AG10803 (cell line): Measurements from ENCODE around the gene CEND1.

Experiments used
- DNase-seq: peaks from one replicate; pipeline ENCODE4 v3.0.0; 2010; ENCODE audit warnings: low read depth
- H3K4me3 ChIP-seq: 2 replicates; pipeline ENCODE4 v1.5.1; 2011; ENCODE audit warnings: mild to moderate bottlenecking, low read length, control low read depth
- TF ChIP-seq, protein P1 (sequence below): conservative IDR thresholded peaks from 2 replicates; pipeline ENCODE4 v1.5.1; 2011; ENCODE audit warnings: mild to moderate bottlenecking, low read length, control low read depth, inconsistent platforms

CEND1 gene

DNA sequence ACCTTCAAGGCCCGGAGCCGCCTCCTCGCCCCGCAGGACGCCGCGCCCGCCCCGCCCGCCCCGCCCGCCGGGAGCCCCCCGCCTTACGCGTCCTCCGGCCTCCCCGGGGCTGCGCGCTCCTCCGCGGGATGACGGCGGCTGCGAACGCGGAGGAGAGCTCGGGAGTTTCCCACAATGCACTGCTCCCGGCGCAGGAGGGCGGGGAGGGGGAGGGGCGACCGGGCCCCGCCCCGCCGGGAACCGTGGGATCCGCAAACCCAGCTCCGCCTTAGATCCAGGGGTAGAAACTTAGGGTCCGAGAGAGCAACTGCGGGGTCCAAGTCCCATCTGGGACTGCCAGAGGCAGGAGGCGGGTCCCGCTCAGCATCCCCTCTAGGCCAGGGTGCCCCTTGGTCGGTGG is at the start of gene CEND1:
CEND1 (minus strand) TSS at position 148 of the 400 bp plus-strand sequence. CDS start 1,514 bp downstream, outside the sequence.
- TF ChIP-seq, protein P1, sequence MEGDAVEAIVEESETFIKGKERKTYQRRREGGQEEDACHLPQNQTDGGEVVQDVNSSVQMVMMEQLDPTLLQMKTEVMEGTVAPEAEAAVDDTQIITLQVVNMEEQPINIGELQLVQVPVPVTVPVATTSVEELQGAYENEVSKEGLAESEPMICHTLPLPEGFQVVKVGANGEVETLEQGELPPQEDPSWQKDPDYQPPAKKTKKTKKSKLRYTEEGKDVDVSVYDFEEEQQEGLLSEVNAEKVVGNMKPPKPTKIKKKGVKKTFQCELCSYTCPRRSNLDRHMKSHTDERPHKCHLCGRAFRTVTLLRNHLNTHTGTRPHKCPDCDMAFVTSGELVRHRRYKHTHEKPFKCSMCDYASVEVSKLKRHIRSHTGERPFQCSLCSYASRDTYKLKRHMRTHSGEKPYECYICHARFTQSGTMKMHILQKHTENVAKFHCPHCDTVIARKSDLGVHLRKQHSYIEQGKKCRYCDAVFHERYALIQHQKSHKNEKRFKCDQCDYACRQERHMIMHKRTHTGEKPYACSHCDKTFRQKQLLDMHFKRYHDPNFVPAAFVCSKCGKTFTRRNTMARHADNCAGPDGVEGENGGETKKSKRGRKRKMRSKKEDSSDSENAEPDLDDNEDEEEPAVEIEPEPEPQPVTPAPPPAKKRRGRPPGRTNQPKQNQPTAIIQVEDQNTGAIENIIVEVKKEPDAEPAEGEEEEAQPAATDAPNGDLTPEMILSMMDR: no peak
- H3K4me3 ChIP-seq: peak within 1 kb of the TSS; percentile 34
- DNase-seq: peak; percentile 41

DNA sequence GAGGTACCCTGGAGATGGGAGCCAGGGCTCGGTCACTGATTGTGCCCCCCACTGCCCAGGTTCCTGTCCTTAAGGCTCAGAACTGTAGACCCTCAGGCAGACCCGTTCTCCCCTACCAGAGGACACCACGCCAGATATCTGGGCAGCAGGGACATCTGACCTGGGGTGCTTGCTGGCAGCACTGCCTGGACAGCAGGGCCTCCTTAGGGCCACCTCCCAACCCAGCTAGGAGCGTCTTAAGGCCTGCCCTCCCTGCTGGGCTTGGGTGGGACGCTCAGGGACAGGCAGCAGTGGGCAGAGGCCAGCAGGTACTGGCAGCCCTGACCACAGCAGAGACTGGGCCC is 49.4 kb upstream of the CEND1 start:
- DNase-seq: no peak
- no peak overlapping the region for H3K4me3 ChIP-seq
- TF ChIP-seq, protein P1: no peak

DNA sequence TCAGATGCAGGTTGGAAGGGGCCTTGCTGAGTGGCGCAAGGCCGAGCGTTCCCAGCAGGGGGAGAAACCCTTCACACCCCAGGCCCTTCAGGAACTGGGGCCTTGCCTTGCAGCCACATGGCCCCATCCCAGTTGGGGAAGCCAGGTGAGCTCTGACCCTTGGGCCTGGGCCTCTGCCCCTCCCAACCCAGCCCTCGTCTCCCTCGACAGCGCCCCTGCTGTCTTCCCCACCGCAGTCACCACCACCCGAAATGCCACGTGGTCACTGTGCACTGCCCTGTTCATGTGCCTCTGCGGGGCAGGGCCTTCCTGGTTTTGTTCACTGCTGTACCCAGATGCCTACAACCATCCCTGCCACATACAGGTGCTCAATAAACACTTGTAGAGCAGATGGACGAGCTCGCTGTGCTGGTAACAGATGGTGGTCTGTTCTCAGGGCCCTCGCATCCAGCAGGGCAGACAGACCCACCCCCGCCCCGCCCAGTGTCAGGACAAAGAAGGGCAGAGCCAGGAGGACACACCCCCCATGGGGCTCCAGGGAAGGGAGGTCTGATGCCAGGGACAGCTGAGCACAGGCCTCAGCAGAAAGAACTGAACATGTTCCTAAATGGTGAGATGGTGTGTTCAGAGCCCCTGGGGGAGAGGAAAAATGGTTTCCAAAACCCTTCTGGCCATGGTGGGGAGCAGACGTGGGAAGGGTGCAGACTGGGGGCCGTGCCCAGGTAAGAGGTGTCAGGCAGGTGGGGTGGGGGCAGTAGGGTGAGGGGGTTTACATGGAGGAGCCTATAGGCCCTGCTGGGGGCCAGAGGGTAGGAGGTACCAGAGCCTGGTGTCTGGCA is 48.8 kb upstream of the CEND1 start:
- peak; percentile 41 for DNase-seq
- no peak overlapping the region for H3K4me3 ChIP-seq
- TF ChIP-seq, protein P1: peak; percentile 34

DNA sequence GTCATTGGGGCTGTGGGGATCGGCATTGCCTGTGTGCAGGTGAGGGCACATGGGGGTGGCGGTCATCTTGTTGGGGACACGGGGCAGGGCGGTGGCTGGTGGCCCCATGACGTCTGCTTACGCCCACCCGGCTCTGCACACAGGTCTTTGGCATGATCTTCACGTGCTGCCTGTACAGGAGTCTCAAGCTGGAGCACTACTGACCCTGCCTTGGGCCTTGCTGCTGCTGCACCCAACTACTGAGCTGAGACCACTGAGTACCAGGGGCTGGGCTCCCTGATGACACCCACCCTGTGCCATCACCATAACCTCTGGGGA is 48.1 kb upstream of the CEND1 start:
- TF ChIP-seq, protein P1: no peak

DNA sequence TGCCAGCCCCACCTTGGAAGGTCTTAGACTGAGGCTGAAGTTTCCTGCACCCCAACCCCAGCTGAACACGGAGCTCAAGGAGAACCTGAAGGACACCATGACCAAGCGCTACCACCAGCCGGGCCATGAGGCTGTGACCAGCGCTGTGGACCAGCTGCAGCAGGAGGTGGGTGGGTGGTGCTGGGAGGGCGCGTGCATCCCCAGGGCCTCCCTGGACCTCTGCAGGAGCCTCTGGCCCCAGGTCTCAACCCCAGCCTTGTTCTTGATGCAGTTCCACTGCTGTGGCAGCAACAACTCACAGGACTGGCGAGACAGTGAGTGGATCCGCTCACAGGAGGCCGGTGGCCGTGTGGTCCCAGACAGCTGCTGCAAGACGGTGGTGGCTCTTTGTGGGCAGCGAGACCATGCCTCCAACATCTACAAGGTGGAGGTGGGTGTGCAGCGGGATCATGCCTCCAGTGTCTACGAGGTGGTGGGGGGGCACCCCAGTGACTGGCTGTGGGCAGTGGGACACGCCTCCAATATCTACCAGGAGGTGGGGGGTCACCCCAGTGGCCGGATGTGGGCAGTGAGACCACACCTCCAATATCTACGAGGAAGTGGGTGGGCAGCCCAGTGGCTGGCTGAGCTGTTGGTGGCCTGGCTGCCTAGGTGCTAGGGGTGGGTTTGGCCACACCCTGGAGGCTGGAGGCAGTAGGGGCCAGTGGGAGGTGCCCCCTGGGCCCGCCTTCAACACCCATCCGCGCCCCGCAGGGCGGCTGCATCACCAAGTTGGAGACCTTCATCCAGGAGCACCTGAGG is 47.5 kb upstream of the CEND1 start:
- DNase-seq: no peak

More for the DNA sequence above, 48.1 kb upstream of the CEND1 start:
- DNase-seq: no peak
- no peak overlapping the region for H3K4me3 ChIP-seq

DNA sequence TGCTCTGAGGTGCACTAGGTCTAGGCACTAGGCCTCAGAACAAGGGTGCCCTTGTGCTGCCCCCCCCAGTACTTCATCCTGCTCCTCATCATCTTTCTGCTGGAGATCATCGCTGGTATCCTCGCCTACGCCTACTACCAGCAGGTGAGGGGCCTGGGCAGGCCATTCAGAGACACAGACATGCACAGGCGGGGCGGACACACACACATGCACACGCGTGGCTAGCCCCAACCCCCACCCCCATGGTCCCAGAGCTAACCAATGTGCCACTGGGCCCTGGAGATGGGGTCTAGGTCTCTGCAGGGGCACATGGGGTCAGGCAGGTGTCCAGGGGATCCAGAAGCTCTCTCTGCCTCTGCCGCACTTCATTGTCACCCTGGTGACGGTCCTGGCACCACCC is 46.8 kb upstream of the CEND1 start:
- TF ChIP-seq, protein P1: no peak
- DNase-seq: no peak
- no peak overlapping the region for H3K4me3 ChIP-seq

More for the DNA sequence above, 47.5 kb upstream of the CEND1 start:
- TF ChIP-seq, protein P1: no peak
- no peak overlapping the region for H3K4me3 ChIP-seq
